HG03432 (cell line): Measurements from ENCODE around the gene CRY1.
"Not testable (repeated sequence)": the region's sequence is repeated elsewhere in the genome, so short reads cannot be mapped to it uniquely, and the experiment has no call there.

Experiments
- ATAC-seq: cut with Tn5 transposase; IDR thresholded peaks from one replicate; pipeline ENCODE4 v1.9.1; 2021; ENCODE audit warnings: mild to moderate bottlenecking, moderate library complexity; ENCODE audit not compliant: unreplicated experiment

CRY1 gene

GRCh38 chr12:107073266-107073665, 20.1 kb downstream of the CRY1 start:
- not testable (repeated sequence) for ATAC-seq

DNA sequence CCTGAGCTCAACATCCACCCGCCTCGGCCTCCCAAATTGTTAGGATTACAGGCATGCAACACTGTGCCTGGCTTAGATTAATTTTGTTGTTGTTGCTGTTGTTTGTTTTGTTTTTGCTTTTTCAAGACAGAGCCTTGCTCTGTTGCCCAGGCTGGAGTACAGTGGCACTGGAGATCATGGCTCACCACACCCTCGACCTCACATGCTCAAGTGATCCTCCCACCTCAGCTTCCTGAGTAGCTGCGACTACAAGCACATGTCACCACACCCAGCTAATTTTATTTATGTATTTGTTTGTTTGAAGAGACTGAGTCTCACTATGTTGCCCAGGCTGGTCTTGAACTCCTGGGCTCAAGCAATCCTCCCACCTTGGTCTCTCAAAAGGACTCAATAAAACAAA, 26.7 kb downstream of the CRY1 start:
- no peak for ATAC-seq

GRCh38 chr12:107064687-107065086, 28.7 kb downstream of the CRY1 start:
- no peak for ATAC-seq

- no peak for ATAC-seq
Observed at GRCh38 chr12:107064243-107064642, 29.1 kb downstream of the CRY1 start.

DNA sequence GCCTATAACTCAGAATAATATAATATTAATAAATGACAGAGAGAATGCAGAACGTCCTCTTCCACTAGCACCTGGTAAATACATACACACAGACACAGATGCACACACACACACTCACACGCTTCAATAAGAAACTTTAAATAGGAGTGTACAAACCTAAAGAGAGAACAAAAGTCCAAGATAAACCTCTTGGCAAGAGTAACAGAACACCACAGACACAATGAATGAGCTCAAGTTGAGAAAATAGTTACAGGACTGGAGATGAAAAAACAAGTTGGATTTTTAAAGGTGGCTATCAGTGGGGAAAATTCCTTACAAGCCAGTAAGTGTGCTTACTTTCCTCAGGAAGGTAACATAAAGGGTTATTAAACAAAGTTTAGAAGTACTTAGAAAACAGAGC, 35.2 kb downstream of the CRY1 start:
- no peak for ATAC-seq

GRCh38 chr12:107057071-107057834, 36.1 kb downstream of the CRY1 start:
- no peak for ATAC-seq

DNA sequence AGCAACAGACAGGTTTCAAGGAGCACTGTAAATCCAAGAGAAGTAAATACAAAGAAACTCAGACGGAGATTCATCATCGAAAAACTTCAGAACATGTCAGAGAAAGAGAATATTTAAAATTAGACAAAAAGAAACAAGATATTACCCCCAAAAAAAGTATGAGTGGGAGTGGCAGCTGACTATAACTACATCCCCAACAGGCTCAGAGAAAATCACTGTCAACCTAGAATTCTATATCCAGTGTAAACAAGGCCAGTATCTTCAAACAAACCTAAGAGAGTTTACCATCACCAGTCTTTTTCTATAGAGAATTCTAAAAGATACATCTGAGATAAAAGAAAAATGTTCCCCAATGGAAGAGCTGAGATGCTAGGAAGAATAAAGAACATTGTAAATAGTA, 39.6 kb downstream of the CRY1 start:
- ATAC-seq = no peak

GRCh38 chr12:107045186-107045585, 48.2 kb downstream of the CRY1 start:
- no peak for ATAC-seq

DNA sequence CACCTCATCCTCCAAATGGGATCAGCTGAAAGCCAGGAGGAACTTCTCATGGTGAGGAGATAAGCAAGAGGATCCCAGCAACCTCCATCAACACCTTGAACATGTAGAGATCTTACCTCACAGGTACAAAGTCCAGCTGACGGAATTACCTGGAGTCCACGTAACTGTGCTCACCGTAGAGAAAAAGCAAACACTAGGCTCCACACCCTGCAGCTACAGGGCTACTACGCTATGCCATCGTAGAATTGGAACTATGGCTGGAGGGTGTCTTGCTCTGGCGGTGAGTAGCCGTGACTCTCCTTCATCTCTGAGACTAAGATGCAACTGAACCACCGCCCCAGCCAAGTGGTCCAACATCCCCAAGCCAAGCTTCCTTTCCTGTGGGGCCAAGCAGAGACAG, 50.5 kb downstream of the CRY1 start:
- no peak for ATAC-seq

GRCh38 chr12:107035733-107036132, 57.6 kb downstream of the CRY1 start:
- no peak for ATAC-seq

DNA sequence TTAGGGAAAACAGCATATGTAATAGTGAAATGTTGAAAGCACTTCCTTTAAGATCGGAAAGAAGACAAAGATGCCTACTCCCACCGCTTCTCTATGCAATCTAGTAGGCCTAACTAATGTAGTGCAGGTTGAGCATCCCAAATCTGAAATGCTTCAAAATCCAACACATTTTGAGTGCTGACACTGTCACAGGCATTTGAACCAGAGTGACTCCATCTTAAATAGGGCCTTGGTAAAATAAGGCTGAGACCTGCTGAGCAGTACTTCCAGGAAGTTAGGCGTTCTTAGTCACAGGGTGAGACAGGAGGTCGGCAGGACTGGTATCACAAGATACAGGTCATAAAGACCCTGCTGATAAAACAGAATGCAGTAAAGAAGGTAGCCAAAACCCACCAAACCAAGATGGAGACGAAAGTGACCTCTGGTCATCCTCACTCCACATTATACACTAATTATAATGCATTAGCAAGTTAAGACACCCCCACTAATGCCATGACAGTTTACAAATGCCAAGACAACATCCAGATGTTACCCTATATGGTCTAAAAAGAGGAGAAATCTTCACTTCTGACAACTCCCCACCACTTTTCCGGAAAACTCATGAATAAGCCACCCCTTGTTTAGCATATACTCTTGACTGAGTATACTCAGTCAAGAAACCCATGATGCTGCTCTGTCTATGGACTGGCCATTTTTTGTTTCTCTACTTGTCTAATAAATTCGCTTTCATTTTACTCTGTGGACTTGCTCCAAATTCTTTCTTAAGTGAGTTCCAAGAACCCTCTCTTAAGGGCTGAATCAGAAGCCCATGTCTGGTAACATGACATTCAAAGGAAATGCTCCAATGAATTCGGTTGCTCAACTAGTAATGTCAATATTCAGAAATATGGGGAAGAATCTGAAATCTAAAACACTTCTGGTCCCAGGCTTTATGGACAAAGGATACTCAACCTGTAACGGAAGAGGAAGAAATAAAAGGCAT, 59.3 kb downstream of the CRY1 start:
- ATAC-seq = no peak

- ATAC-seq = no peak
Observed at GRCh38 chr12:107032266-107032665, 61.1 kb downstream of the CRY1 start.

DNA sequence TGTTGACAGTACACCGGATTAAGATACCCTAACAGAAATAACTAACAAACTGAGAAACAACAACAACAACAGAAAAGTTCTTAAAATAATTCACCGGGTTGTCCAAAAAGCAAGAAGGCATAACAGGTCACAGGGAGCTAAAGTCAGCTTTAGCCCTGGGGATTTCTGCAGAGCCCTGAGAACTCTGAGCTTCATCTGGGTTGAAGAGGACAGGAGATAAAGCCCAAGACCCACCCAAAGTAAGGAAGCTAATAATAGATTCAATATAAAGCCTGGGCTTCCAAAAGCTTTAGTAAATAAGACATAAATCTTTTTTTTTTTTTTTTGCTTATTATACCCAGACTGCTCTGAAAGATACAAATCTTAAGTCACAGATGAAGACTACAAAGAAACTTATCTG, 62.3 kb downstream of the CRY1 start:
- no peak for ATAC-seq

GRCh38 chr12:107029081-107029480, 64.3 kb downstream of the CRY1 start:
- ATAC-seq = no peak

DNA sequence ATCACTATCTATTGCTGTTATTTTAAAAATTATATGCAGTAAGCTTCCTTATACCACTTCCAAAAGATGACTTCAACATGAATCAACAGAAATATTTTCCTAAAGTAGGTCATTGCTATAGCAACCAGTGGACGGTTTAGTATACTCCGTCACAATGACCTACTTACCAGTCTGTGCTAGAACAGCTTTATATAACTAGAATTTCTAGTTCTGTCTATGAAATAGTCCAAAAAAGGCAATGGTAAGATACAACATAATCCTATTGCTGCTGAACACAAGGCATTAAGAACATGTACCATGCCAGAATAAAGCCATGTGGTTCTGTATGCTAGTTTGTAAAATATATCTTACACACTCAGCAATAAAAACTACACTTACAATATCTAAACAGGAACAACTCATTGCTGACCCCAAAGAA, 65.7 kb downstream of the CRY1 start:
- no peak for ATAC-seq

- no peak for ATAC-seq
Observed at GRCh38 chr12:107026806-107027635, 66.3 kb downstream of the CRY1 start.

DNA sequence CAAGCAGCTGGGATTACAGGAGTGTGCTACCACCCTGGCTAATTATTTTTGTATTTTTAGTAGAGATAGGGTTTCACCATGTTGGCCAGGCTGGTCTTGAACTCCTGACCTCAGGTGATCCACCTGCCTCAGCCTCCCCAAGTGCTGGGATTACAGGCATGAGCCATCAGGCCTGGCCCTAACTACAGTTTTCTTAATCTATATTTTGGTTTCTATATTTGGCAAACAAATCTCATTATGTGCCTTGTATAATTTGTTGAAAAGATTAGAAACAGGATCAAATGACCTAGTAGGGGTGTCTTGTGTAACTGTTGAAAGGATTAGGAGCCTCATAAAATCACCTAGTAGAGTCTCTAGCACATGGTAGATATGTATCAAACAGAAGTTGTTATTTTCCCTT, 67.0 kb downstream of the CRY1 start:
- ATAC-seq = not testable (repeated sequence)

DNA sequence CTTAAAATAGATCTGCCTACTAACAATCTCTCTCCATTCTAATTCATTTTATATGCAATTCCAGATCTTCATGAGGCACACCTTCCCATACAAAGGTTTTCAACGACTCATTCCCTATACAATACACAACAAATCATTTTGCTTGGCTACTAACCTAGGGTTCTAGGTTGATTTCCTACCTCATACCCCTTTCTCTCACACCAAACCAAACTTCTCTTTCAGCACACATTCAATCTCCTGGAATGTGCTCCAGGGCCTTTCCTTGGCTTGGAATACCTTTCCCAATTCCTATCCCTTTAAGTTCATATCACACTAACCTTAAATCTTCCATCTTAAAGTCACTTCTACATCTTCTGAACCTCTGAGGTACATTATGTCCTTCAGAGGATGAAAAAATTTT, 67.7 kb downstream of the CRY1 start:
- ATAC-seq = no peak

DNA sequence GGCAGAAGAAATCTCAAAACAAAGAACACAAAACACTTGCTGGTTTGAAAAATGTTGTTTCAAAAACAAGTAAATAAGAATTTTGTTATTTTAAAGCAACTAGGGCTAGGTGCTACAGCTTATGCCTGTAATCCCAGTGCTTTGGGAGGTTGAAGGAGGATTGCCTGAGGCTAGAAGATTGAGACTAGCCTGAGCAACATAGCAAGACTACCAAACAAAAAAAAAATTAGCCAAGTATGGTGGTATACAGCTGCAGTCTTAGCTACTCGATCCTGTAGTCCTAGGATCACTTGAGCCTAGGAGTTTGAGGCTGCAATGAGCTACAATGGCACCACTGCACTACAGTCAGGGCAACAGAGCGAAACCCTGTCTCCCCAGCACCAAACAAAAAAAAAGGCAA, 73.8 kb downstream of the CRY1 start:
- no peak for ATAC-seq

DNA sequence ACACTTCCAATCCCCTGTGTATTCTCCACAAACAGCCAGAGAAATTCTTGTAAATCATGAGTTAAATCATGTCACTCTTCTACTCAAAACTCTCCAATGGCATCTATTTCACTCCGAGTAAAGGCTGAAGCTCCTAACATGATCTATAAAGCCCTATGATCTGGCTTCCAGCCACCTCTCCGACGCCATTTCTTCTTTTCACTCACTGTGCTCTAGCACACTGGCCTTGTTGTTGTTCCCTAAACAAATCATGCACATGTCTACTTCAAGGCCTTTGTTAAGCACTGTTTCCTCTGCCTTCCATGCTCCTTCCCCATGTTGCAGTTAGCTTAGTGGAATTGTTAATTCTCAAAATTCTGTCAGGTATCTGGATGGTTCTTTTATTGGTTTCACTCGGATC, 76.3 kb downstream of the CRY1 start:
- no peak for ATAC-seq

- ATAC-seq = no peak
Observed at GRCh38 chr12:107014055-107014454, 79.3 kb downstream of the CRY1 start.
